ENCODE measurements around the gene GPR183.

The GPR183 gene

GRCh38 chr13:99258210-99258860 lies 48.9 kb downstream of the GPR183 start, which contains the start of gene GPR18:
Gene GPR18, minus strand, starts transcription at chr13:99258379. Its CDS starts 2,507 bp downstream, at chr13:99255872.
- Histone ChIP-seq H3K4me3 (ENCODE audit: insufficient read depth in 1 of 2, low read depth in 1 of 2, low read length in 2 of 2) (no peak within 1 kb of the TSS), H3K9ac (ENCODE audit: low read length) (no peak within 1 kb of the TSS), H3K4me1 (ENCODE audit: control insufficient read depth, insufficient read depth, low read depth, low read length) (no peaks in the 10 kb centered on the region), H2AK5ac (ENCODE audit: low read length, severe bottlenecking) (no peak within 1 kb of the TSS), H3K9me3 (ENCODE audit: control insufficient read depth, low read length) (no peaks in the 10 kb centered on the region), H3K4me2 (ENCODE audit: low read length, poor library complexity, severe bottlenecking) (no peak within 1 kb of the TSS), H2BK15ac (ENCODE audit: low read depth, poor library complexity, severe bottlenecking) (no peak within 1 kb of the TSS), H2AFZ (ENCODE audit: low read depth, low read length) (no peak within 1 kb of the TSS), H3K27me3 (ENCODE audit: control insufficient read depth in 1 of 2, insufficient read depth in 1 of 2, low read length in 2 of 2) (no peaks in the 10 kb centered on the region), H2BK12ac (ENCODE audit: low read length in 2 of 2) (no peak within 1 kb of the TSS), H3K4ac (ENCODE audit: low read depth in 1 of 2, low read length in 2 of 2) (no peak within 1 kb of the TSS), H2BK120ac (ENCODE audit: low read depth, low read length) (no peak within 1 kb of the TSS), H3K27ac (ENCODE audit: low read length, poor library complexity, severe bottlenecking) (no peak within 1 kb of the TSS), H3K79me1 (replicated peaks; ENCODE audit: low read length, poor library complexity, severe bottlenecking) (peaks cover 6% of the 10 kb centered on the region), H3K36me3 (ENCODE audit: control insufficient read depth in 1 of 2, insufficient read depth in 2 of 2, low read depth in 1 of 2, low read length in 2 of 2) (peaks cover 10 to 30% of the 10 kb centered on the region in 2 experiments), H2BK5ac (ENCODE audit: low read depth, low read length, poor library complexity, severe bottlenecking) (no peak within 1 kb of the TSS), H3K14ac (ENCODE audit: low read length in 2 of 2) (no peak within 1 kb of the TSS), H4K8ac (ENCODE audit: low read length) (no peak within 1 kb of the TSS), H4K91ac (ENCODE audit: low read length) (no peak within 1 kb of the TSS), H3K18ac (ENCODE audit: low read depth in 1 of 2, low read length in 2 of 2) (no peak within 1 kb of the TSS), H3K23ac (ENCODE audit: low read length in 2 of 2) (no peak within 1 kb of the TSS)
- peak; percentile 11 for DNase-seq
- 95% methylated on average over 4 of the region's 4 CpGs for WGBS

- WGBS, result 100% methylated on average over 2 of the region's 2 CpGs
- no peak overlapping the region for H2BK5ac ChIP-seq (ENCODE audit: low read depth, low read length, poor library complexity, severe bottlenecking)
- no peak overlapping the region for H2BK120ac ChIP-seq (ENCODE audit: low read depth, low read length)
- no peak overlapping the region for H2BK15ac ChIP-seq (ENCODE audit: low read depth, poor library complexity, severe bottlenecking)
- no peak overlapping the region for H3K4me2 ChIP-seq (ENCODE audit: low read length, poor library complexity, severe bottlenecking)
- H2AFZ ChIP-seq (ENCODE audit: low read depth, low read length), result no peak overlapping the region
- no peak overlapping the region for H4K8ac ChIP-seq (ENCODE audit: low read length)
- H2BK12ac ChIP-seq (ENCODE audit: low read length in 2 of 2), result no peak overlapping the region
- H4K91ac ChIP-seq (ENCODE audit: low read length), result no peak overlapping the region
- peaks cover 10 to 32% of the 10 kb centered on the region in 2 experiments for H3K36me3 ChIP-seq (ENCODE audit: control insufficient read depth in 1 of 2, insufficient read depth in 2 of 2, low read depth in 1 of 2, low read length in 2 of 2)
- H3K14ac ChIP-seq (ENCODE audit: low read length in 2 of 2), result no peak overlapping the region
- H3K4me1 ChIP-seq (ENCODE audit: control insufficient read depth, insufficient read depth, low read depth, low read length), result no peaks in the 10 kb centered on the region
- H3K79me1 ChIP-seq (replicated peaks; ENCODE audit: low read length, poor library complexity, severe bottlenecking), result peaks cover 6% of the 10 kb centered on the region
- no peak overlapping the region for H3K9ac ChIP-seq (ENCODE audit: low read length)
- no peak overlapping the region for H3K23ac ChIP-seq (ENCODE audit: low read length in 2 of 2)
- no peaks in the 10 kb centered on the region for H3K9me3 ChIP-seq (ENCODE audit: control insufficient read depth, low read length)
- H2AK5ac ChIP-seq (ENCODE audit: low read length, severe bottlenecking), result no peak overlapping the region
- H3K27ac ChIP-seq (ENCODE audit: low read length, poor library complexity, severe bottlenecking), result no peak overlapping the region
- H3K18ac ChIP-seq (ENCODE audit: low read depth in 1 of 2, low read length in 2 of 2), result no peak overlapping the region
- no peaks in the 10 kb centered on the region for H3K27me3 ChIP-seq (ENCODE audit: control insufficient read depth in 1 of 2, insufficient read depth in 1 of 2, low read length in 2 of 2)
- DNase-seq, result no peak
- no peak overlapping the region for H3K4me3 ChIP-seq (ENCODE audit: insufficient read depth in 1 of 2, low read depth in 1 of 2, low read length in 2 of 2)
- H3K4ac ChIP-seq (ENCODE audit: low read depth in 1 of 2, low read length in 2 of 2), result no peak overlapping the region
These were observed 49.9 kb downstream of the GPR183 start for GRCh38 chr13:99257291-99257690.

- H4K91ac ChIP-seq (ENCODE audit: low read length), result no peak overlapping the region
- H3K4me2 ChIP-seq (ENCODE audit: low read length, poor library complexity, severe bottlenecking), result no peak overlapping the region
- H2BK15ac ChIP-seq (ENCODE audit: low read depth, poor library complexity, severe bottlenecking), result no peak overlapping the region
- H2BK120ac ChIP-seq (ENCODE audit: low read depth, low read length), result no peak overlapping the region
- no peak overlapping the region for H4K8ac ChIP-seq (ENCODE audit: low read length)
- no peak overlapping the region for H2AK5ac ChIP-seq (ENCODE audit: low read length, severe bottlenecking)
- H2BK12ac ChIP-seq (ENCODE audit: low read length in 2 of 2), result no peak overlapping the region
- H3K9ac ChIP-seq (ENCODE audit: low read length), result no peak overlapping the region
- DNase-seq, result peak; percentile 16
- WGBS, result no CpG with 5 or more reads among the region's 3 CpGs
- no peak overlapping the region for H3K18ac ChIP-seq (ENCODE audit: low read depth in 1 of 2, low read length in 2 of 2)
- H3K27ac ChIP-seq (ENCODE audit: low read length, poor library complexity, severe bottlenecking), result no peak overlapping the region
- no peaks in the 10 kb centered on the region for H3K27me3 ChIP-seq (ENCODE audit: control insufficient read depth in 1 of 2, insufficient read depth in 1 of 2, low read length in 2 of 2)
- H3K36me3 ChIP-seq (ENCODE audit: control insufficient read depth in 1 of 2, insufficient read depth in 2 of 2, low read depth in 1 of 2, low read length in 2 of 2), result peaks cover 10 to 38% of the 10 kb centered on the region in 2 experiments
- no peak overlapping the region for H3K14ac ChIP-seq (ENCODE audit: low read length in 2 of 2)
- no peak overlapping the region for H2AFZ ChIP-seq (ENCODE audit: low read depth, low read length)
- H3K23ac ChIP-seq (ENCODE audit: low read length in 2 of 2), result no peak overlapping the region
- no peak overlapping the region for H3K4me3 ChIP-seq (ENCODE audit: insufficient read depth in 1 of 2, low read depth in 1 of 2, low read length in 2 of 2)
- H3K4ac ChIP-seq (ENCODE audit: low read depth in 1 of 2, low read length in 2 of 2), result no peak overlapping the region
- H3K4me1 ChIP-seq (ENCODE audit: control insufficient read depth, insufficient read depth, low read depth, low read length), result no peaks in the 10 kb centered on the region
- no peak overlapping the region for H2BK5ac ChIP-seq (ENCODE audit: low read depth, low read length, poor library complexity, severe bottlenecking)
- peaks cover 10% of the 10 kb centered on the region for H3K79me1 ChIP-seq (replicated peaks; ENCODE audit: low read length, poor library complexity, severe bottlenecking)
- H3K9me3 ChIP-seq (ENCODE audit: control insufficient read depth, low read length), result no peaks in the 10 kb centered on the region
These were observed 50.5 kb downstream of the GPR183 start for GRCh38 chr13:99256709-99257108.

- no peak overlapping the region for H3K4ac ChIP-seq (ENCODE audit: low read depth in 1 of 2, low read length in 2 of 2)
- H2BK5ac ChIP-seq (ENCODE audit: low read depth, low read length, poor library complexity, severe bottlenecking), result no peak overlapping the region
- H3K36me3 ChIP-seq (ENCODE audit: control insufficient read depth in 1 of 2, insufficient read depth in 2 of 2, low read depth in 1 of 2, low read length in 2 of 2), result peaks cover 10 to 41% of the 10 kb centered on the region in 2 experiments
- H3K9ac ChIP-seq (ENCODE audit: low read length), result no peak overlapping the region
- no peak overlapping the region for H3K4me3 ChIP-seq (ENCODE audit: insufficient read depth in 1 of 2, low read depth in 1 of 2, low read length in 2 of 2)
- no peaks in the 10 kb centered on the region for H3K27me3 ChIP-seq (ENCODE audit: control insufficient read depth in 1 of 2, insufficient read depth in 1 of 2, low read length in 2 of 2)
- H3K18ac ChIP-seq (ENCODE audit: low read depth in 1 of 2, low read length in 2 of 2), result no peak overlapping the region
- no peak overlapping the region for H3K27ac ChIP-seq (ENCODE audit: low read length, poor library complexity, severe bottlenecking)
- no peaks in the 10 kb centered on the region for H3K9me3 ChIP-seq (ENCODE audit: control insufficient read depth, low read length)
- DNase-seq, result no peak
- 95% methylated on average over 2 of the region's 2 CpGs for WGBS
- H4K91ac ChIP-seq (ENCODE audit: low read length), result no peak overlapping the region
- no peak overlapping the region for H2AK5ac ChIP-seq (ENCODE audit: low read length, severe bottlenecking)
- H3K79me1 ChIP-seq (replicated peaks; ENCODE audit: low read length, poor library complexity, severe bottlenecking), result peaks cover 12% of the 10 kb centered on the region
- H2BK120ac ChIP-seq (ENCODE audit: low read depth, low read length), result no peak overlapping the region
- no peak overlapping the region for H3K14ac ChIP-seq (ENCODE audit: low read length in 2 of 2)
- H2BK12ac ChIP-seq (ENCODE audit: low read length in 2 of 2), result no peak overlapping the region
- no peak overlapping the region for H3K23ac ChIP-seq (ENCODE audit: low read length in 2 of 2)
- H4K8ac ChIP-seq (ENCODE audit: low read length), result no peak overlapping the region
- no peaks in the 10 kb centered on the region for H3K4me1 ChIP-seq (ENCODE audit: control insufficient read depth, insufficient read depth, low read depth, low read length)
- H3K4me2 ChIP-seq (ENCODE audit: low read length, poor library complexity, severe bottlenecking), result no peak overlapping the region
- H2AFZ ChIP-seq (ENCODE audit: low read depth, low read length), result no peak overlapping the region
- H2BK15ac ChIP-seq (ENCODE audit: low read depth, poor library complexity, severe bottlenecking), result no peak overlapping the region
These were observed 50.9 kb downstream of the GPR183 start for GRCh38 chr13:99256283-99256682.
